ENCODE measurements around the gene LALBA.
"Not testable (repeated sequence)": the region's sequence is repeated elsewhere in the genome, so short reads cannot be mapped to it uniquely, and the experiment has no call there.

Gene LALBA

GRCh38 chr12:48569946-48570345 lies at the start of gene LALBA:
LALBA (minus strand) TSS chr12:48570046; CDS start chr12:48570020, 26 bp downstream.
- DNase-seq = no peak

- peak; percentile 62 to 67 for DNase-seq
These were observed 48.7 kb upstream of the LALBA start for GRCh38 chr12:48618541-48618940.

- no peak for DNase-seq
These were observed 45.8 kb upstream of the LALBA start for GRCh38 chr12:48615681-48616080.

GRCh38 chr12:48613321-48613720 lies 43.5 kb upstream of the LALBA start:
- DNase-seq = no peak

GRCh38 chr12:48602192-48602989 lies 32.5 kb upstream of the LALBA start:
- no peak for DNase-seq

- no peak for DNase-seq
These were observed 31.3 kb upstream of the LALBA start for GRCh38 chr12:48601013-48601756.

GRCh38 chr12:48600552-48600951 lies 30.7 kb upstream of the LALBA start:
- DNase-seq = no peak

- DNase-seq = no peak
These were observed 22.8 kb upstream of the LALBA start for GRCh38 chr12:48592591-48593086.

GRCh38 chr12:48586361-48586760 lies 16.5 kb upstream of the LALBA start:
- DNase-seq = no peak

GRCh38 chr12:48583728-48584127 lies 13.9 kb upstream of the LALBA start:
- no peak for DNase-seq

- no peak for DNase-seq
These were observed 11.0 kb upstream of the LALBA start for GRCh38 chr12:48580831-48581230.

GRCh38 chr12:48572326-48572725 lies 2.5 kb upstream of the LALBA start:
- DNase-seq = no peak

GRCh38 chr12:48567731-48568130 lies 2.1 kb downstream of the LALBA start:
- DNase-seq = no peak

- no peak for DNase-seq
These were observed 11.9 kb downstream of the LALBA start for GRCh38 chr12:48557919-48558318.

- DNase-seq = no peak
These were observed 13.2 kb downstream of the LALBA start for GRCh38 chr12:48556631-48557030.

GRCh38 chr12:48553666-48554343 lies 16.0 kb downstream of the LALBA start:
- DNase-seq = peak; percentile 13 to 17

GRCh38 chr12:48551636-48552035 lies 18.2 kb downstream of the LALBA start:
- DNase-seq = not testable (repeated sequence)

GRCh38 chr12:48547012-48547411 lies 22.8 kb downstream of the LALBA start:
- not testable (repeated sequence) for DNase-seq

GRCh38 chr12:48545833-48546469 lies 23.9 kb downstream of the LALBA start:
- DNase-seq = no peak

- DNase-seq = peak; percentile 40 to 46
These were observed 27.4 kb downstream of the LALBA start for GRCh38 chr12:48542300-48542928.

GRCh38 chr12:48536602-48537001 lies 33.2 kb downstream of the LALBA start:
- no peak for DNase-seq

GRCh38 chr12:48532601-48533000 lies 37.2 kb downstream of the LALBA start:
- no peak for DNase-seq

All from activated CD4-positive, alpha-beta T cell treated with anti-CD3 and anti-CD28 coated beads, Interleukin-2, amount 50 U/mL, for 4 hours (primary cell).